ENCODE data around the gene RXRA. TPM values are rescaled to one million over a fixed set of nuclear protein-coding genes. Genes with fewer than 3 reads are reported as not detected.

Gene RXRA
- total and polyA plus RNA-seq, 2 of the 13 experiments (the other 11 are each of a cell fraction or from before 2014, with no cell fraction given) = 18.9 to 29.2 TPM

GRCh38 chr9:134376386-134377142 is 50.3 kb downstream of the RXRA start (continued):
- TF ChIP-seq, protein P1, sequence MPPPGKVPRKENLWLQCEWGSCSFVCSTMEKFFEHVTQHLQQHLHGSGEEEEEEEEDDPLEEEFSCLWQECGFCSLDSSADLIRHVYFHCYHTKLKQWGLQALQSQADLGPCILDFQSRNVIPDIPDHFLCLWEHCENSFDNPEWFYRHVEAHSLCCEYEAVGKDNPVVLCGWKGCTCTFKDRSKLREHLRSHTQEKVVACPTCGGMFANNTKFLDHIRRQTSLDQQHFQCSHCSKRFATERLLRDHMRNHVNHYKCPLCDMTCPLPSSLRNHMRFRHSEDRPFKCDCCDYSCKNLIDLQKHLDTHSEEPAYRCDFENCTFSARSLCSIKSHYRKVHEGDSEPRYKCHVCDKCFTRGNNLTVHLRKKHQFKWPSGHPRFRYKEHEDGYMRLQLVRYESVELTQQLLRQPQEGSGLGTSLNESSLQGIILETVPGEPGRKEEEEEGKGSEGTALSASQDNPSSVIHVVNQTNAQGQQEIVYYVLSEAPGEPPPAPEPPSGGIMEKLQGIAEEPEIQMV (CRISPR knock-in tag; IDR thresholded peaks at IDR 0.05; ENCODE audit: low read depth) = no peak
- no peak for TF ChIP-seq ZEB1 (IDR thresholded peaks at IDR 0.05; ENCODE audit: insufficient replicate concordance, low read depth)
- no peak for TF ChIP-seq PRMT3 (CRISPR knock-in tag; IDR thresholded peaks at IDR 0.05; ENCODE audit: borderline replicate concordance, low read depth)
- no peak for TF ChIP-seq ZNF124 (CRISPR knock-in tag; IDR thresholded peaks at IDR 0.05)
- no peak for TF ChIP-seq TEF (CRISPR knock-in tag; IDR thresholded peaks at IDR 0.05)
- TF ChIP-seq XBP1 (CRISPR knock-in tag; IDR thresholded peaks at IDR 0.05) = no peak
- no peak for TF ChIP-seq CREB3 (CRISPR knock-in tag; IDR thresholded peaks at IDR 0.05)
- TF ChIP-seq AGO1 (IDR thresholded peaks at IDR 0.05; ENCODE audit: low read depth, low read length, poor library complexity, severe bottlenecking) = no peak
- TF ChIP-seq RBAK (CRISPR knock-in tag; IDR thresholded peaks at IDR 0.05) = no peak
- no peak for TF ChIP-seq ZNF737 (CRISPR knock-in tag; IDR thresholded peaks at IDR 0.05; ENCODE audit: borderline replicate concordance)
- no peak for TF ChIP-seq NFE2 (CRISPR knock-in tag; IDR thresholded peaks at IDR 0.05)
- TF ChIP-seq, protein P2, sequence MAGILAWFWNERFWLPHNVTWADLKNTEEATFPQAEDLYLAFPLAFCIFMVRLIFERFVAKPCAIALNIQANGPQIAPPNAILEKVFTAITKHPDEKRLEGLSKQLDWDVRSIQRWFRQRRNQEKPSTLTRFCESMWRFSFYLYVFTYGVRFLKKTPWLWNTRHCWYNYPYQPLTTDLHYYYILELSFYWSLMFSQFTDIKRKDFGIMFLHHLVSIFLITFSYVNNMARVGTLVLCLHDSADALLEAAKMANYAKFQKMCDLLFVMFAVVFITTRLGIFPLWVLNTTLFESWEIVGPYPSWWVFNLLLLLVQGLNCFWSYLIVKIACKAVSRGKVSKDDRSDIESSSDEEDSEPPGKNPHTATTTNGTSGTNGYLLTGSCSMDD (CRISPR knock-in tag; IDR thresholded peaks at IDR 0.05) = no peak
- no peak for TF ChIP-seq PBX3 (CRISPR knock-in tag; IDR thresholded peaks at IDR 0.05; ENCODE audit: borderline replicate concordance)
- no peak for TF ChIP-seq ATRX (CRISPR knock-in tag; IDR thresholded peaks at IDR 0.05; ENCODE audit: borderline replicate concordance)
- TF ChIP-seq HMGXB3 (CRISPR knock-in tag; IDR thresholded peaks at IDR 0.05; ENCODE audit: borderline replicate concordance) = no peak
- TF ChIP-seq KAT2B (IDR thresholded peaks at IDR 0.05; ENCODE audit: borderline replicate concordance, low read depth, low read length) = no peak
- TF ChIP-seq ZNF292 (CRISPR knock-in tag; IDR thresholded peaks at IDR 0.05; ENCODE audit: borderline replicate concordance, low read depth) = no peak
- TF ChIP-seq SYNCRIP (IDR thresholded peaks at IDR 0.05; ENCODE audit: insufficient read depth, low read depth, low read length) = no peak
- no peak for TF ChIP-seq ZNF264 (CRISPR knock-in tag; IDR thresholded peaks at IDR 0.05)
